ENCODE measurements around the gene C1QA. TPM values are rescaled to one million over a fixed set of nuclear protein-coding genes. Genes with fewer than 3 reads are reported as not detected.

C1QA gene
- total RNA-seq, 1 donor from 2014 or later = 109 TPM

DNA sequence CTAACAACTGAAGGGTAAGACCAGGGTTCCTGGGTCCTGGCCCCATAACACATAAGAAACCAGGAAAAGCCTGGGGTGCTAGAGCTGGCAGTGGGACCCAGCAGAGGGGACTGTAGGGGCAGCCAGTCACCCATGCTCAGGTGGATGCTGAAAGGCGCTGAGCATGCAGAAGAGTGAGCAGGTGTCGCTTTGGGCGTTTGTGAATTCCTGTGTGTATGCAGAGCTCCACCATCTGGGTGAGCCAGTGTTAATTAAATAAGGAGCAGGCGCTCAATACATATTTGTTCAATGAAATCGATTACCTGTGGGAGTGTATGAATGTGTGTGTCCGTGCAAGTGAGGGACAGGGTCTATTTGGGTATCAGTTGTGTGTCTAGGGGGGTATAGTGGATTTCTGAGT lies 499 bp downstream of the C1QA start:
- DNase-seq (ENCODE audit: low spot score) (no peak), ATAC-seq (no peak)
- intact Hi-C loops (cut with DNase I) = loop anchor here (5.0 kb wide), 1 partner anchor 210 kb away; no protein-coding TSS in a partner anchor

DNA sequence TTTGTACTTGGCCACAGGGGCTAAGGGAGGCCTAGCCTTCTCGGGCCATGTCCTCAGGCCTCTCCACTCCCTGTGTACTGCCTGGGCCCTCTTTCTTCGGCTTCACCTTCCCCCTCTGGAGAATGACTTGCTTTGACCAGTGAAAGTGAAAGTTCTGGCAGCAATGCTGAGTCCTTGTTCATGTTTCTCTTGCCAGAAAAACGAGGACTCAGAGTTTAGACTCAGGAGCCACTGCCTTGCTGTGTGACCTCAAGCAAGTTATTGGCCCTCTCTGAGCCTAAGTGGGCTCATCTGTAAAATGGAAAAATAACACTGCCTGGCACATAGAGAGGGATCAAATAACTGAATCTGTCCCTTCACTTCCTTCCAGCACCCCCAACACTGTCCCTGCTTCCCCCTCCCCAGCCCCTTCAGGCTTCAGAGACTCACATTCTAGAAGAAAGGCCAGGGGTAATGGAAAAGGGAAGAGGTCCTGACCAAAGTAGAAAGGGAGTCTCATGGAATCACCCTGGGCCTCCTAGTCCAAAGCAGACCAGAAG lies 1.5 kb downstream of the C1QA start:
- intact Hi-C loops (cut with DNase I) = loop anchor here (5.0 kb wide), 1 partner anchor 211 kb away; no protein-coding TSS in a partner anchor
- DNase-seq (ENCODE audit: low spot score) (no peak), ATAC-seq (no peak)

DNA sequence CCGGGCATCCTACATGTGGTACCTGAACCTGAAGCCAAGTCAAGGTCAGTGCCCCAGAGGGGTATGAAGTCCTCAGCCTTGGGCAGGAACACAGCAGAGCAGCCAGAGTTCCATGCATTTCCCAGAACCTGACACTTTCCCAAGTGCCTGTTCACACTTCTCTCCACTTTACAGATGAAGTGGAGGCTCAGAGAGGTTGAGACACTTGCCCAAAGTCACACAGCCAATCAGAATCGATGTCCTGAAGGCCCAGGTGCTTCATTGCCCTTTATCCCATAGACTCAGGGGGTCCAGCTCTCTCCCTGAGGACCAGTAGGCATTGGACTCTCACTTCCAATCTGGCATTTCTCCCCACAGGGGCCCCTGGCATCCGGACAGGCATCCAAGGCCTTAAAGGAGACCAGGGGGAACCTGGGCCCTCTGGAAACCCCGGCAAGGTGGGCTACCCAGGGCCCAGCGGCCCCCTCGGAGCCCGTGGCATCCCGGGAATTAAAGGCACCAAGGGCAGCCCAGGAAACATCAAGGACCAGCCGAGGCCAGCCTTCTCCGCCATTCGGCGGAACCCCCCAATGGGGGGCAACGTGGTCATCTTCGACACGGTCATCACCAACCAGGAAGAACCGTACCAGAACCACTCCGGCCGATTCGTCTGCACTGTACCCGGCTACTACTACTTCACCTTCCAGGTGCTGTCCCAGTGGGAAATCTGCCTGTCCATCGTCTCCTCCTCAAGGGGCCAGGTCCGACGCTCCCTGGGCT lies 2.2 kb downstream of the C1QA start:
- intact Hi-C loops (cut with DNase I) = loop anchor here (5.0 kb wide), 1 partner anchor 211 kb away; no protein-coding TSS in a partner anchor
- ATAC-seq (no peak), DNase-seq (ENCODE audit: low spot score) (no peak)

DNA sequence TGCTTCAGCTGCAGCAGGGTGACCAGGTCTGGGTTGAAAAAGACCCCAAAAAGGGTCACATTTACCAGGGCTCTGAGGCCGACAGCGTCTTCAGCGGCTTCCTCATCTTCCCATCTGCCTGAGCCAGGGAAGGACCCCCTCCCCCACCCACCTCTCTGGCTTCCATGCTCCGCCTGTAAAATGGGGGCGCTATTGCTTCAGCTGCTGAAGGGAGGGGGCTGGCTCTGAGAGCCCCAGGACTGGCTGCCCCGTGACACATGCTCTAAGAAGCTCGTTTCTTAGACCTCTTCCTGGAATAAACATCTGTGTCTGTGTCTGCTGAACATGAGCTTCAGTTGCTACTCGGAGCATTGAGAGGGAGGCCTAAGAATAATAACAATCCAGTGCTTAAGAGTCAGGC lies 2.9 kb downstream of the C1QA start:
- ATAC-seq = no peak
- intact Hi-C loops (cut with DNase I) = loop anchor here (5.0 kb wide), 1 partner anchor 212 kb away; no protein-coding TSS in a partner anchor
- no peak for DNase-seq (ENCODE audit: low spot score)

DNA sequence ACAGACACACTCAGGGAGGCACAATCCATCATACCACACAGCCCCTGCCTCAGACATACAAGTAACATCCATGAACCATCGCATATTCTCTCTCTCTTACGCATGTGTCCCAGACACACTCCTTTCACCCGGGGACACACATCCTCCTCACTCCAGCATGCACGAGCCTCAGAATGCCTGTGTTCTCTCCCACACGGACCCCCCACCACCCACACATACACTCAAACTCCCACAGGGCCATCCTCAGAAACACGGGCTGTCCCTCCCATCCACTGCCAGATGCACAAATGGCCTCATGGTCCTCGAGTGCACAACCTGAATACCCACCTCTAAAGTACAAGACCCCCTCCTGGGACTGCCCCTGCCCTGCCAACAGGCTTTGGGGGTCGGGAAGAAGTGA lies 4.8 kb downstream of the C1QA start:
- ATAC-seq = no peak
- no peak for DNase-seq (ENCODE audit: low spot score)
- intact Hi-C loops (cut with DNase I) = loop anchor here (5.0 kb wide), 1 partner anchor 224 kb away; no protein-coding TSS in a partner anchor

DNA sequence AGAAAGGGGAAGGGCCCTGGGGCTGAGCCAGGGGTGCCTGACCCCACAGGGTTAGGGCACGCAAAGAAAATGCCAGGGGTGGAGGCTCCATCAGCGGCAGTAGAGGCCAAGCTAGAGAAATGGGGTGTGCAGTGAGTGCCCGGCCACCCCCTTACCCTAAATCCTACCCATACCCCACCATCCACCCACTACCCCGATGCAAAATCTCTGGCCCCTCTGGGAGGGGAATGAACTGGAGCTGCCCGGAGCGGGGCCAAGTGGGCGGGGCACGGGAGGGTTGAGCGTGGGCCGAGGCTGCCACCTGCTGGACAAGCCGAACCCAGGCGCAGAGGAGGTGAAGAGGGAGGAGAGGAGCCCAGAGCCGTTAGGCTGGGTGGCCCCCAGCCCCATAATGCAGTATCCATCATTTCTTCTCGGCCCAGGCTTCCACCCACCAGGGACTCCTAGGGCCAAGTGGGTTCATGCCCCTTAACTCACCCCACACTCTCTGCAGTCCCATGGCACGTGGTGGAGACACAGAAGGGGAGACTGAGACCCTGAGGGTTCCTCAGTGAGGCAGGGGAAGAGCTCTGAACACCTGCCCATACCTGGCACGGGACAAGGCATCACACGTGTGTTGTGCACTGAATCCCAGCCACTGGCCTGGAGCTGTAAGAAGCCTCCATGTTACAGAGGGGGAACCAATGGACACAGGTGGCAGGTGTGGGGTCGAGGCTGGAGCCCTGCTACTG lies 5.6 kb downstream of the C1QA start:
- peak; percentile 90 for ATAC-seq
- DNase-seq (ENCODE audit: low spot score) = peak; percentile 92
- intact Hi-C loops (cut with DNase I) = loop anchor here (5.0 kb wide), 1 partner anchor 225 kb away; no protein-coding TSS in a partner anchor

DNA sequence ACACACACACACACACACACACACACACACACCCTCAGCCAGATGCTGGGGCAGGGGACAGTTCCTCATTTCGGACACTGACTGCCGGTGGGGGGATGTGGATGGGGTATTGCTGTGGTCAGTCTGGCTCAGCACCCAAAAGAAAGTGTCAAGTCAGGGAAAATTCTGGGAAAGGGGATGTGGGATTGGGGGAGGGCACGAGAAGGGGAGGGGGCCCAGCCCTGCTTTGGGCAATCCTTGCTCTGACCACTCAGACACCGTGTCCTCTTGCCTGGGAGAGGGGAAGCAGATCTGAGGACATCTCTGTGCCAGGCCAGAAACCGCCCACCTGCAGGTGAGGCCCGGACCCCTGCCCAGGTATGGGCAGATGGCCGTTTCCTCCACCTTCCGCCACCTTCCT lies 7.0 kb downstream of the C1QA start, which contains the start of gene C1QC:
Gene C1QC, plus strand, starts transcription at position 253 of the 400 bp plus-strand sequence. CDS start 391 bp downstream, outside the sequence.
- peak; percentile 71 for ATAC-seq
- intact Hi-C loops (cut with DNase I) = loop anchor here (5.0 kb wide), 1 partner anchor 226 kb away; no protein-coding TSS in a partner anchor
- DNase-seq (ENCODE audit: low spot score) = no peak

DNA sequence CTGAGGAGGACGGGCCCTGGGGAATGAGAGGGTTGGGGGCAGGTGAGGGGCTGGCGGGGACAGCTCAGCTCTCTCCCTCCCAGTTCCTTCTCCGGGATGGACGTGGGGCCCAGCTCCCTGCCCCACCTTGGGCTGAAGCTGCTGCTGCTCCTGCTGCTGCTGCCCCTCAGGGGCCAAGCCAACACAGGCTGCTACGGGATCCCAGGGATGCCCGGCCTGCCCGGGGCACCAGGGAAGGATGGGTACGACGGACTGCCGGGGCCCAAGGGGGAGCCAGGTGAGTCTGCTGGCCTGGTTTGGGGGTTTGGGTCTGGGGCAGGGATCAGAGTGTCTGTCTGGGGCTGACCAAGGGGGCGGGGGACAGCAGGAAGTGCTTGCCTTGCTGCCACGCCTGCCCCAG lies 7.5 kb downstream of the C1QA start:
- intact Hi-C loops (cut with DNase I) = loop anchor here (5.0 kb wide), 1 partner anchor 227 kb away; no protein-coding TSS in a partner anchor
- ATAC-seq (no peak), DNase-seq (ENCODE audit: low spot score) (no peak)

DNA sequence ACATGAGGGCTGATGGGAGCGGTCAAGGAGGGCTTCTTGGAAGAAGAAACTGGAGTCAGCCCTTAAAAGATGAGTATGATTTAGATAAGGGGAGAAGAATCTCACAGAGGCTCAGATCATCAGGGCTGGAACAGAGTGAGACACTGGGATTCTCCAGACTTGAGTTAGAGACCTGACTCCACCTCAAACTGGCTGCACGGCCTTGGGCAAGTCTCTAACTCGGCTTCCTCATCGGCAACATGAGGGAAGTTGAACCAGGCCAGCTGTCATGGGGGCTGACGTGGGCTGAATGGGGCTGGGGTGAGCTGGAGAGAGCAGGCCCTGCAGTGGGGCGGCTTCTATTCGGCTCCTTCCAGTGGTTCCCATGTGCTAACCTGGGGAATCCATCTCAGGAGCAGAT lies 9.5 kb downstream of the C1QA start:
- intact Hi-C loops (cut with DNase I) = no loop called here
- DNase-seq (ENCODE audit: low spot score) (no peak), ATAC-seq (no peak)

DNA sequence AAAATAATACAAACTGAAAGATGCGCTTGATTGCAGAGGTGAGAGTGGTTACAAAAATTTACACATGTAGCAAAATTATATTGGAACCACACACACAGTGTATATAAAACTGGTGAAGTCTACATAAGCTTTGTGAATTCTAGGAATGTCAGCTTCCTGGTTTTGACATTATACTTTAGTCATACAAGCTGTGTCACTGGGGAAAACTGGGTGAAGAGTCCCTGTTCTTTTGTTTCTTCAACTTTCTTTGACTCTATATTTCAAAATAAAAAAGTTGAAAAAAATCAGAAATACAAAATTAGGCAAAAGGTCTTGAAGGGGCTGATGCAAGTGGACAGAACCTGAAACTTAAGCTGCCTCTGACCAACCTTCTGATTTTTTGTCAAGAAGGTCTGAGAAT lies 10.0 kb downstream of the C1QA start:
- no peak for ATAC-seq
- intact Hi-C loops (cut with DNase I) = no loop called here
- DNase-seq (ENCODE audit: low spot score) = no peak

DNA sequence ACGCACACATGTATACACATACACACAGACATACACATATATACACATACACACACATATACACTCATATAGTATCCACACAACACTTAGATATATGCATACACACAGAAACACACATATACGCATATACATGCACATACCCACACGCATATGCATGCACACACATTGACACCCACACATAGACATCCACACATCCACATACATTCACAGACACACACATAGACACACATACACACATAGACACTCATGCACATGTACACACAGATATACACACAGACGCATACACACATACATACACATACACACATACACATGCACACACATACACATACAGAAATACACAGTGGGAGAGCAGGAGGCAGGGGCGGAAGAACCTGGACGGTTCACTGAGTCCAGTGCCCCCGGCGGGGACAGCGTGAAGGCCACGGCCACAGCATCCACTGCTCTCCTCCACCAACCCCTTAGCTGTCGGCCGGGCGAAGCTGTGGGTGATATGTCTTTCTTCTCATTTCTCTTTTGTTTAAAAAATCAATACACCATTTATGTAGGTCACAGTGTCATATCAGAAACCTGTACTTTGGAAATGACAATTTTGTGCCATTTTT lies 13.8 kb downstream of the C1QA start:
- no peak for DNase-seq (ENCODE audit: low spot score)
- ATAC-seq = no peak
- intact Hi-C loops (cut with DNase I) = no loop called here

DNA sequence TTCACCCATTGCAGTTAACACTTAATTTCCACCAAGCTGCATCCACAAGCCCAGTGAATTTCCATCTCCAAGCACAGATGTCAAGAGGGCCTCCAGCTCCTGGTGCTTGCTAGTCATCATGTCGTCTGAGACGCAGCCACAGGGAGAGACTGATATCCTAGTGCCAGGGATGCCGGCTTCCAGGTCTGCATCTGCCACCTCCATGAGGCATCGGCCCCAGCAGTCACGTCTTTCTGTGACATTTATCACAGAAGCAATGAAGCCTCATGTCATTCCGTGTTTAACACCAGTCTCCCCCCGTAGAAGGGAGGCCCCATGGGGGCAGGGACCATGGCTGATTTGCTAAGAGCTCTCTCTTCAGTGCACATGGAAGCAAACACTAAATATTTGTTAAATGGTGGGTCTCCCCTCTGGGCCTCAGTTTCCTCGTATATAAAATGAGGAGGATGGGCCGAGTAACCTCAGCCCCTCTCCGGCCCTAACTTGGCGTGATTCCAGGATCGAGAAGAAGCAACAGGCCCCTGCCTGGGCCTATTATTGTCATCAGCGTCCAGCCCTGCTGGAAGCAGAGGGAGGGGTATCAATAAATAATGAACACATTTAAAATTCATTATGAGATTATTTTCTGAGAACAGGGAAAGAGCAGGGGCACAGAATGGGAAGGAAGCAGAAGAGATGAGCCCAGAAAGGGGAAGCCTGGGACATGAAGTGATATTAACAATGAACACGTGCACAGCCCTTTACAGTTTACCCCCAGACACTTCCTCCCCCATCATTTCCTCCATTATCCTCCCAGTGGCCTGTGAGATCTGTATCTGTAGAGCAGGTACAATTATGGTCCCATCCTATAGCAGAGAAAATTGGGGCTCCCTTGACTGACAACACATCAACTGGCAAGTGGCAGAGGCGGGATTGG lies 15.8 kb downstream of the C1QA start:
- DNase-seq (ENCODE audit: low spot score) = no peak
- peak; percentile 60 for ATAC-seq
- intact Hi-C loops (cut with DNase I) = no loop called here

DNA sequence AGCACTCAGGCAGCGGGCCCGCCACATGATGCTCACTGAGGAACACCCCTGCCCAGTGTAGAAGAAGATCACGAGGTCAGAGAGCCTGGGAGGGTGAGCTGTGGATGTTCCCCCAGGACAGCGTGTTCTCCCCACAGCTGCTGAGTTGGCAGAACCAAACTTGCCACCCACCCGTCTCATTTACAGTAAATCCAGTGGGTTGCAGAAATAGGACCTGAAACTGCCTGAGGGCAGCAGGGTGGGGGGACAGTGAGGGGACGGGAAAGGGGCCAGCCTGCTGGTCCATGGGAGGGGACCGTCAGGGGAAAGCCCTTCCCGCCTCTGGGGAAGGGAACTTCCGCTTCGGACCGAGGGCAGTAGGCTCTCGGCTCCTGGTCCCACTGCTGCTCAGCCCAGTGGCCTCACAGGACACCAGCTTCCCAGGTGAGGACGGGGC lies 16.5 kb downstream of the C1QA start, which contains the start of gene C1QB:
Gene C1QB, plus strand, starts transcription at position 356 of the 436 bp plus-strand sequence. CDS start 6,227 bp downstream, outside the sequence.
- intact Hi-C loops (cut with DNase I) = no loop called here
- peak; percentile 68 for DNase-seq (ENCODE audit: low spot score)
- peak; percentile 89 for ATAC-seq

DNA sequence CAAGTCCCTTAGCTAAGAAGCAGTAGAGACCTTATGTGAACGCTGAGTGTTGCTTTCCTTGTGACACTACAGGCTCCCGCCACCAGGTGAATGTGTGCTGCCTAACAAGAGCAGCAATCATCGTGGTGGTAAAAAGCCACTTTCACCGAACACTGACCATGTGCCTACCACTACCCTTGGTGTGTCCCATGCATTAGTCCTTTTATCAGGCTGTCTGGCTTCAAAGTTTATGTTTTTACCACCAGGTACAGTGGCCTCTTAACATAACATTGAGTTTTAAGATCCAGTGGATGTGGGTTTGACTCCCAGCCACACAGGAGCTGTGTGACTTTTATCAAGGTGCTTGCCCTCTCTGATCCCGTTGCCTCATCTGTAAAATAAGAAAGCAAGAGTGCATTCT lies 18.3 kb downstream of the C1QA start:
- intact Hi-C loops (cut with DNase I) = no loop called here
- DNase-seq (ENCODE audit: low spot score) (no peak), ATAC-seq (no peak)

DNA sequence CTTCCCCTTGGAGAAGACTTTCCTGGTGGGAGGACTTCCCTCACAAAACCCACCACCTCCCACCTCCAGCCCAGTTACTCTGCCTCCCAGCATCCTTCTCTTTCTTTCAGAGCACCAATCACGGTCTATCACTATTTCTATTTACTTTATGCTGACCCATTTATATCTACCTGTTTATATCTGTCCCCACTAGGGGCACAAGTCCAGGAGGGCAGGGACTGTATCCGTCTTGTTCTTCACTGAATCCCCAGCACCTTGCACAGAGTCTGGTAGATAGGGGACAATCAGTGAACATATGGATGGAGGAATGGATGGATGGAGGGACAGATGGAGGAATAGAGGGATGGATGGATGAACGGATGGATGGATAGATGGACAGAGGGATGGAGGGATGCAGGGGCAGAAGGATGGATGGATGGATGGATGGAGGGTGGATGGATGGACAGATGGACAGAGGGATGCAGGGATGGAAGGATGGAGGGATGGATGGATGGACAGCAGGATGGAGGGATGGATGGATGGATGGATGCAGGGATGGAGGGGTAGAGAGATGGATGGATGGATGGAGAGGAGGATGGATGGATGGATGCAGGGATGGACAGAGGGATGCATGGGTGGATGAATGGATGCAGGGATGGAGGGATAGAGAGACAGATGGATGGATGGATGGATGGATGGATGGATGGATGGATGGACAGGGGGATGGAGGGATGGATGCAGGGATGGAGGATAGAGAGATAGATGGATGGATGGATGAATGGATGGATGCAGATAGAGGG lies 22.1 kb downstream of the C1QA start:
- no peak for DNase-seq (ENCODE audit: low spot score)
- intact Hi-C loops (cut with DNase I) = no loop called here

DNA sequence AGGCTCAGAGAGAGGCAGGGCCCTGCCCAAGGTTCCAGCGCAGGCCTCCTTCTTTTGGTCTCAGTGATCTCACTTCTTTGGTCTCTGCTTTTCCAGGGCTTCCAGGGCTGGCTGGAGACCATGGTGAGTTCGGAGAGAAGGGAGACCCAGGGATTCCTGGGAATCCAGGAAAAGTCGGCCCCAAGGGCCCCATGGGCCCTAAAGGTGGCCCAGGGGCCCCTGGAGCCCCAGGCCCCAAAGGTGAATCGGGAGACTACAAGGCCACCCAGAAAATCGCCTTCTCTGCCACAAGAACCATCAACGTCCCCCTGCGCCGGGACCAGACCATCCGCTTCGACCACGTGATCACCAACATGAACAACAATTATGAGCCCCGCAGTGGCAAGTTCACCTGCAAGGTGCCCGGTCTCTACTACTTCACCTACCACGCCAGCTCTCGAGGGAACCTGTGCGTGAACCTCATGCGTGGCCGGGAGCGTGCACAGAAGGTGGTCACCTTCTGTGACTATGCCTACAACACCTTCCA lies 24.4 kb downstream of the C1QA start:
- ATAC-seq (no peak), DNase-seq (ENCODE audit: low spot score) (no peak)
- intact Hi-C loops (cut with DNase I) = no loop called here

More for the DNA sequence above, 22.1 kb downstream of the C1QA start:
- ATAC-seq = no peak

DNA sequence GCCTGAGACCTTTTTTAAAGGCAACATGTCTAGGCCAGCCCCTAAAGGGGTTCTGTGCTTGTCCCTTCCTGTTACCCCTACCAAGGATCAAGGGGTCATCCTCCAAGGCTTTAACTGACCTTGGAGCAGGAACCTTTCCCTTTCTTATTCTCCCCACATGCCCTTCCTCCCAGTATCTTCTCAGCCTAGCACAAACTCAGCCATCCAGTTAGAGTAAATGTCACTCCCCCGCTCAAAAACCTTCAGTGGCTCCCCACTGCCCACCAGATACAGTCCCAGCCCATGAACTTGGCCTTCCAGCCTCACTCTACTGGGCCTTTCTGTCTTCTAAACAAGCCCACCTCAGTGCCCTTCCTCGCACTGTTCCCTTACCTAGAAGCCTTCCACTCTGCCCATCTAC lies 25.5 kb downstream of the C1QA start:
- intact Hi-C loops (cut with DNase I) = no loop called here
- no peak for DNase-seq (ENCODE audit: low spot score)
- ATAC-seq = peak; percentile 11

All from sciatic nerve (tissue), 2 donors.